HG02970 (cell line): ENCODE measurements around the gene SYMPK.
"Not testable (repeated sequence)": the region's sequence is repeated elsewhere in the genome, so short reads cannot be mapped to it uniquely, and the experiment has no call there.

Experiments
- ATAC-seq: cut with Tn5 transposase; IDR thresholded peaks from one replicate; pipeline ENCODE4 v1.9.1; 2021; ENCODE audit warnings: mild to moderate bottlenecking, moderate library complexity, moderate number of reproducible peaks; ENCODE audit not compliant: unreplicated experiment, low FRiP score

The SYMPK gene

GRCh38 chr19:45872095-45872919, 9.4 kb upstream of the SYMPK start:
- no peak for ATAC-seq

- no peak for ATAC-seq
Observed at GRCh38 chr19:45870798-45871197, 7.9 kb upstream of the SYMPK start.

DNA sequence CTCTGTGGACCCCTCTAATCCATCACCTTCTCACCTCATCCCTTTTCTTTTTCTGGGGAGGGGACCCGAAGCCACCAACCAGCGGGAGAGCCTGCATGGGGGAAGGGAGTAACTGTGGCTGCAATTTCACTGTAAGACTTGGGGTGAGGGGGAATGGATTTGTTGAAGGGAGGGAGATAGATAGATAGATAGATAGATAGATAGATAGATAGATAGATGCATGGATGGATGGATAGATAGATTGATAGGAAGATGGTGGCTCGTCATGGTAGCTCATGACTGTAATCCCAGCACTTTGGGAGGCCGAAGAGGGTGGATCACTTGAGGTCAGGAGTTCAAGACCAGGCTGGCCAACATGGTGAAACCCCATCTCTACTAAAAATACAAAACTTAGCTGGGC, 4.3 kb upstream of the SYMPK start:
- not testable (repeated sequence) for ATAC-seq

DNA sequence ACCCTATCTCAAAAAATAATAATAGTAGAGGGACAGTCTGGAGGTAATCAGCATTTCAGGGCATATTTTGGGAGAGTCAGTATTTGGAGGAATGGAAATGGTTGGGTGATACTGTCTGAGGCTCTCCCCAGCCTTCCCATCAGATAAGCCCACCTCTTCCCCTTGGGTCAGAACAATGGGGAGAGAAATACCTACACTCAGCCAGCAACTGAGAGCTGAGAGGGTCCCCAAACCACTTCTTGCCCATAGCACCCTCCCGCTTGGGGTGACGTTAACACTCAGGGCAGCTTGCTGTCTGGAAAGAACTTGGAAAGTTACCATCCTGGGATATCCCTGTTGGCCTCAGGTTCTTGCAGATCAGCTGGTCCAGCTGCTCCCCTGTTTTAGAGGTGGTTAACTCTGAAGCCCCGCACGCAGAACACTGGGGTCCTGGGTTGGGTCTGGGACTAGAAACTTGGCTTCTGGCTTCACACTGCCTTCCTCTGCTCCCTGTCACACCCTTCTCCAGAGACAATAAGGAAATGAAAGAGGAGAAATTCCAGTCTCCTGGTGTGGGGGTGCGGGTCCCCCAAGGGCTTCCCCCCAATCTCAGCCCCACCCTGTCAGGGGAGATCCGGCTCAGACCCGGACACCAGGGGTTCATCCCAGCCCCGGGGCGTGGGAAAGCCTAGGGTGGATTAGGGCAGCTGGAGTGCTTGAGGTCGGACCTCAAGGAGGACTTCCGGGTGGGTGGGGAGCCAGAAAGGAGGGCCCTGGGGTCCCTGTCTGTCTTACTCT, 3.6 kb upstream of the SYMPK start:
- ATAC-seq = no peak

DNA sequence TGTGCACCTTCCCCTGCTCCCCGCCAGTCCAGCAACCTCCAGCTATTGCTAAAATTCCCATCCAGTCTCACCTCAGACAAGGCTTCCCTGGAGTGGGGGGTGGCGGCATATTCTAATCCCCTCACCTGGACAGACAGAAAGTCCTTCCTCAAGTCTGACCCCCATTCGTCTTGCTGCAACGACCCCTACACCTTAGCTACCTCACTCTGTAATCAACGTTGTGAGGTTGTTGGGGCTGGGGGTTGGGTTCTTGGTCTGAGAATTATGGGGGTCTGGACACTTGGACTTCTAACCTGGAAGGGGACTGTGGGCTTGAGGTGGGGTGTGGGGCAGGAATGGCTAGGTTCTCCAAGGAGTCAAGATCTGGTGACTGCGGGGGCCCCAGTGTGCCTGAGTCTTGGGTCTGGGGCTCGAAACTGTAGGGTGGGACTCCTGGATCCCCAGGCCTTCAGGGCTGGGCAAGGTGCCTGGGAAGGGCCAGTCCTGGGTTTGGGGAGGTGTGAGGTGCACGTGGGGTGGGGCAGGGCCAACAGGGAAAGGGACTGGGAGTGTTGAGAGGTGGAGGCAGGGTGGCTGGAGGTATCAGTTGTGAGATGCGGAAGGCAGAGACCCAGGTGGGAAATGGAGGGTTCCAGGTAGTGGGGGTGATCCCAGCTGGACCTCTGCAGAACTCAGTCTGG, 2.5 kb upstream of the SYMPK start:
- ATAC-seq = no peak

DNA sequence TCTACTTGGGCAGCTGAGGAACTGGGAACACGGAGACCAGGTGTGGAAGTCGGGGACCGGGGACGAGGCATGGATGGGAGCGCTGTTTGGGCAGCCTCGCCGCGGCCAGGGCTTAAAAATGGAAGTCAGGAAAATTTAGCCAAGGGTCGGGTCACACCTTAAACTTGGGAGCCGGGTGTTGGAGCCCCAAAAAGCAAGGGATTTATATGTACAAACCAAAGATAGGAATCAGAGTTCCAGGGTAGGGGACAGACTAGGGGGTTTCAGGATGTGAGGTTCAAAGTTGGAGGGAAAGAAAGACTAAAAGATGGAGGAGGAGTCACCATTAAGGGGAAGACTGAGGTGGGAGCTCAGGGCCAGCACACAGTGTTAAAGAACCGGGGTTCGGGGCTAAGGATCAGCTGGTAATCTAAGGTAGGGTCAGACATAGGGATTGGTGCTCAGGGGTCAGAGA, 1.7 kb upstream of the SYMPK start:
- ATAC-seq = no peak

- no peak for ATAC-seq
Observed at GRCh38 chr19:45863840-45864628, 1.1 kb upstream of the SYMPK start, which contains the start of gene FOXA3. Gene FOXA3, plus strand, starts transcription at chr19:45864326. Its CDS starts 131 bp downstream, at chr19:45864457.

GRCh38 chr19:45863335-45863839, 440 bp upstream of the SYMPK start:
- ATAC-seq = no peak

DNA sequence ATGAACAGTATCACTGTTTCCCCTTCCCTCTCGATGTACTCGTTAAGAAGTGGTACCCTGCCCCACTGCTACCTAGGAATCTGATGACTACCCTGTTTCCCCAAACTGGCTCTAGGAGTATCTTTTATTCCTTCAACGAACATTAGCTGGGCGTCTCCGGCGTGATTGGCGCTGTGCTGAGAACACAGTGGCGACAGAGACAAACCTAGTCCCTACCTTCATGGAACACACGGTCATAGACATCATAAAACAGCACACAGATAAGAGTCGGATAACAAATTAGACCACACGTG, 730 bp downstream of the SYMPK start:
- no peak for ATAC-seq

DNA sequence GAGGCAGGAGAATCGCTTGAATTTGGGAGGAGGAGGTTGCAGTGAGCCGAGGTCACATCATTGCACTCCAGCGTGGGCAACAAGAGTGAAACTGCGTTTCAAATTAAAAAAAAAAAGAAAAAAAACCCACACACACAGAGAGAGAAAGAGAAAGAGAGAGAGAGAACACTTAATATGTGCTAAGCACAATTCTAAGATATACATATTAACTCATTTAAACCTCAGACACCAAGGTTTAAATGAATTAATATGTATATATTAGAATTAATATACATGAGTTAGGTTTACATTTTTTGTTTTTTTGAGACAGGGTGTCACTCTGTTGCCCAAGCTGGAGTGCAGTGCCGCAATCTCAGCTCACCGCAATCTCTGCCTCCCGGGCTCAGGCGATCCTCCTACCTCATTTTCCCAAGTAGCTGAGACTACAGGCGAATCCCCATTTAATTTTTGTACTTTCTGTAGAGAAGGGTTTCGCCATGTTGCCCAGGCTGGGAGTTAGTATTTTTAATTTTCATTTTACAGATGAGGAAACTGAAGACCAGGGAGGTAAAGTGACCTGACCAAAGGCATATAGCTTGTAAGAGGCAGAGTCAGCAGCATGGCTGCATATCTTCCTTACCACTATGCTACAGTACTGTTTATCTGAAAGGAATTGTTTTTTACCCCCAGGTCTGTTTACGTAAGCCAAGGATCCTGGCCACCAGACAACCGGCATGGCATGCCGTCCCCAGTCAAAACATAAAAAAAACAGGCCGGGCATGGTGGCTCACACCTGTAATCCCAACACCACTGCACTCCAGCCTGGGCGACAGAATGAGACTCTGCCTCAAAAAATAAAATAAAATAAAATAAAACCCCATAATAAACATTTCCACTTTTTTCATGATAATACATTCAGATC, 2.3 kb downstream of the SYMPK start:
- ATAC-seq = no peak

- no peak for ATAC-seq
Observed at GRCh38 chr19:45854167-45854778, 8.7 kb downstream of the SYMPK start.

DNA sequence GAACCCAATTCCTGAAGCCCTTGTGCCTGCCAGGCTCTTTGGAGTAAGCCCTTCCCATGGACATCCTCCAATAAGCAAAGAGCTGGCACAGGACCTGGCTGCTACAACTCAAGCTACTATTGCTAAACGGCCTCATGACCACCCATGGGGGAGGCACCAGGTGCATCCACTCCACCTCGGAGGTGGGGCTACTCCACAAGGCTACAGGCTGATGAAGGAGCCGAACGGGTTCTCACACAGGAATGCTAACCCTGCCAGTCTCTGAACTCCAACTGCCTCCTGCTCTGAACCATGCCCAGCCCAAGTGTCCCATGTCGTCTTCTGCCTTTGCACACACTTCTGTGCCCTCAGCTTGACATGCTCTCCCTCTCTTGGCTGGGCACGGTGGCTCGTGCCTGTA, 10.0 kb downstream of the SYMPK start:
- ATAC-seq = no peak

DNA sequence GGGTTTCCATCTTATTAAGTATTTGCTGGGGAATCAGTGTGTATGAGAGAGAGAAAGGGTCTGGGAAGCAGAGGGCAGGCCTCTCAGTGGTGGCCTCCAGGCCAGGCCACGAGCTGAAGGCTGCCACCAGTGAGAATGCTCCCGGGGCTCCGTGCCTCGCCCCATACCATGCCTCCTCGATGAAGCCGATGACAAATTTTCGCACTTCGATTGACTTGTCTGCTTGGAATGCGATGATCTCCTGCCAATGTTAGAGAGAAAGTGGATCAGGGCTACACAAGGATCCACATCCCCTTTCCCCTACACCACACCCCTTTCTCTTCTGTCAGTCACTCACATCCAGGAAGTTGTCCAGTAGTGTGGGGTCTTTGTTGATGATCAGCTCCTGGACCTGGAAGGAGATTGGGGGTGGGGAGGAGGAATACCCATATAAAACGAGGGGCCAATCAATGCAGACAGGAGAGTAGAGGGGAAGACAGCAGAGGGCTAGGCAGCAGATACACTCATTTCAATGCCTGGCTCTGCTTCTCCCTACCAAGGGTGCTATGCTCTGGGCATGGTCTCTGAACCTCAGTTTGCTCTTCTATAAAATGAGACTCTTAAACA, 10.7 kb downstream of the SYMPK start:
- no peak for ATAC-seq

- no peak for ATAC-seq
Observed at GRCh38 chr19:45848922-45849321, 14.0 kb downstream of the SYMPK start.

GRCh38 chr19:45847663-45848062, 15.3 kb downstream of the SYMPK start:
- no peak for ATAC-seq

GRCh38 chr19:45842198-45842597, 20.7 kb downstream of the SYMPK start:
- ATAC-seq = no peak

DNA sequence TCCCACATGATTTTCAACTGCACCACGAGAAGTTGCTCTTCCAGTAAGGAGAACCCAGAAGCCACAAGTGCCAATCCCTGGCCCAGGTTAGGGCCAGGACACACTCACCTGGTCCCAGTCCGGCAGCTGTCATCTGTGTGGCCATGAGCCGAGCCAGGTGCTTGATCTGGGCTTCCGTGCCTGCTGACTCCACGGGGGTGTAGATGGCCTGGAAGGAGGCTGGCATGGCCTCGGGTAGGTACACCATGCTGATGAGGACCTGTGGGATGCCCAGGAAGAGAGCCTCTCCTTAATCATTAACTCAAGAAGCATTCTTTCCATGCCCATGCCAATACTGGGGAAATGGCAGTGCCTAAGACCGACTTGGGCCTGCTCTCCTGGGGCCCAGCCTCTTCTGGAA, 28.0 kb downstream of the SYMPK start:
- no peak for ATAC-seq

DNA sequence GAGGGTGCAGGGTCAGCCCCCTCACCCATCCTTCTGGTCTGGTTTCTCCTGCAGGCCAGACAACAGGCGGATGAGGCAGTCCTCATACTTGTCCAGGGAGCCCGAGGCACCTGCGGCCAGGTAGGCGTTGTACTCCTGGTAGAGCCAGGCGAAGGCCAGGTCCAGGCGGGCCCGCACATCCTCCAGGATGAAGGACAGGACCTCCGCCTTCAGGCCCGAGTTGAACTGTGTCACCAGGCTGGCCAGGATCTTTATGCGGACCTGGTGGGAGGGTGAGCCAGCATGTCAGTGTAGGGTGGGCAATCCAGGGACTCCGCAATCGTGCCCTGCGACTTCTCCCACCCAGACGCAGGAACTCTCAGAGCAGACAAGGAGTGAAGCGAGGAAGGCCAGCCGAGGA, 34.0 kb downstream of the SYMPK start:
- ATAC-seq = no peak
